ENCODE results near the gene ZNF827. TPM values are rescaled to one million over a fixed set of nuclear protein-coding genes. Genes with fewer than 3 reads are reported as not detected.

Gene ZNF827
- total RNA-seq, 1 donor from 2014 or later: 23.8 TPM

GRCh38 chr4:145845118-145845517, 93.5 kb downstream of the ZNF827 start:
- TF ChIP-seq, protein P1, sequence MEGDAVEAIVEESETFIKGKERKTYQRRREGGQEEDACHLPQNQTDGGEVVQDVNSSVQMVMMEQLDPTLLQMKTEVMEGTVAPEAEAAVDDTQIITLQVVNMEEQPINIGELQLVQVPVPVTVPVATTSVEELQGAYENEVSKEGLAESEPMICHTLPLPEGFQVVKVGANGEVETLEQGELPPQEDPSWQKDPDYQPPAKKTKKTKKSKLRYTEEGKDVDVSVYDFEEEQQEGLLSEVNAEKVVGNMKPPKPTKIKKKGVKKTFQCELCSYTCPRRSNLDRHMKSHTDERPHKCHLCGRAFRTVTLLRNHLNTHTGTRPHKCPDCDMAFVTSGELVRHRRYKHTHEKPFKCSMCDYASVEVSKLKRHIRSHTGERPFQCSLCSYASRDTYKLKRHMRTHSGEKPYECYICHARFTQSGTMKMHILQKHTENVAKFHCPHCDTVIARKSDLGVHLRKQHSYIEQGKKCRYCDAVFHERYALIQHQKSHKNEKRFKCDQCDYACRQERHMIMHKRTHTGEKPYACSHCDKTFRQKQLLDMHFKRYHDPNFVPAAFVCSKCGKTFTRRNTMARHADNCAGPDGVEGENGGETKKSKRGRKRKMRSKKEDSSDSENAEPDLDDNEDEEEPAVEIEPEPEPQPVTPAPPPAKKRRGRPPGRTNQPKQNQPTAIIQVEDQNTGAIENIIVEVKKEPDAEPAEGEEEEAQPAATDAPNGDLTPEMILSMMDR (IDR thresholded peaks at IDR 0.05): no peak
- H3K9me3 Mint-ChIP-seq (ENCODE audit: low read depth): no peaks in the 10 kb centered on the region
- no peaks in the 10 kb centered on the region for H3K27me3 Mint-ChIP-seq (ENCODE audit: low read depth)
- peaks cover 27% of the 10 kb centered on the region for H3K36me3 Mint-ChIP-seq (ENCODE audit: low read depth)
- no peak overlapping the region for H3K4me3 Mint-ChIP-seq (ENCODE audit: unreplicated experiment)
- H3K27ac Mint-ChIP-seq (ENCODE audit: unreplicated experiment): no peak overlapping the region
- DNase-seq (ENCODE audit: low spot score): no peak
- H3K4me1 Mint-ChIP-seq (ENCODE audit: low read depth): peaks cover 25% of the 10 kb centered on the region

DNA sequence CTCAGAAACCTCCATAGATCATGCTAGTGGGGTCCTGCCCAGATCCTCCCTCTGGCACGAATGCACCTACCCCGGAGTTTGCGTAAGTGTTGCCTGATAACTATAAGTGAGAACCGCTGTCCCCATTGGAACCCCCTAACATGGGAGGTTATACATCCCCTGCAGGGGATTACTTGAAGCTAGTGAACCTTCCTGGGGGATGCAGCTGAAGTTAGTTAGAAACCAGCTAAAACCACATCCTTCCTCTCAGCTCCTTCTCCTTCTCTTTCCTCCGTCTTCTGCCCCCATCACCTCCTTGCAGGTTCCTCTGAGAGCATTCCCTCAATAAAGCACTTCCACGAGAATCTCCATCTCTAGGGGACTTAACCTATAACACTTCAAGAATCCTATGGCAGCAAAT, 95.0 kb downstream of the ZNF827 start:
- Mint-ChIP-seq H3K27ac (ENCODE audit: unreplicated experiment) (peak overlapping the region; percentile 8), H3K27me3 (ENCODE audit: low read depth) (no peaks in the 10 kb centered on the region), H3K9me3 (ENCODE audit: low read depth) (no peaks in the 10 kb centered on the region), H3K4me1 (ENCODE audit: low read depth) (peaks cover 40% of the 10 kb centered on the region), H3K36me3 (ENCODE audit: low read depth) (peaks cover 25% of the 10 kb centered on the region), H3K4me3 (ENCODE audit: unreplicated experiment) (no peak overlapping the region)
- no peak for DNase-seq (ENCODE audit: low spot score)
- TF ChIP-seq, protein P1 (IDR thresholded peaks at IDR 0.05): no peak

DNA sequence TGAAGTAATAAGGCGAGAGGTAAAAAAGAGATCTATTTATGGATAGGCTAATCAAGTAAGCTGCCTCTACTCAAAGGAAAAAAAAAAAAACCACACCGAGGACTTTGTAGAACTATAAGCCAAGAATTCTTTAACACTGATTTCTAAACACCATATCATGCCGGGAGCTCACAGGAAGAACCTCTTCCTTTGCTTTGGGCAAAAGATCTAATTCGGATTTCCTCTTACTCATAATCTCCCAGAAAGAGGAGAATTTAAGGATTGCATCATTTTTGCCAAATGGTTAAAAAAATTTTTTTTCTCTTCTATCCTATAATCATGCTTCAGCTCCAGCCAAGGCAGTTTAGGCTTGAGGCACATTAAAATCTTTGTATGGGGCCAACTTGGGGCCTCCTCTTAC, 95.5 kb downstream of the ZNF827 start:
- Mint-ChIP-seq H3K36me3 (ENCODE audit: low read depth) (peaks cover 25% of the 10 kb centered on the region), H3K27me3 (ENCODE audit: low read depth) (no peaks in the 10 kb centered on the region), H3K4me3 (ENCODE audit: unreplicated experiment) (no peak overlapping the region), H3K27ac (ENCODE audit: unreplicated experiment) (peak overlapping the region; percentile 14), H3K4me1 (ENCODE audit: low read depth) (peaks cover 40% of the 10 kb centered on the region), H3K9me3 (ENCODE audit: low read depth) (no peaks in the 10 kb centered on the region)
- no peak for DNase-seq (ENCODE audit: low spot score)
- TF ChIP-seq, protein P1 (IDR thresholded peaks at IDR 0.05): no peak

DNA sequence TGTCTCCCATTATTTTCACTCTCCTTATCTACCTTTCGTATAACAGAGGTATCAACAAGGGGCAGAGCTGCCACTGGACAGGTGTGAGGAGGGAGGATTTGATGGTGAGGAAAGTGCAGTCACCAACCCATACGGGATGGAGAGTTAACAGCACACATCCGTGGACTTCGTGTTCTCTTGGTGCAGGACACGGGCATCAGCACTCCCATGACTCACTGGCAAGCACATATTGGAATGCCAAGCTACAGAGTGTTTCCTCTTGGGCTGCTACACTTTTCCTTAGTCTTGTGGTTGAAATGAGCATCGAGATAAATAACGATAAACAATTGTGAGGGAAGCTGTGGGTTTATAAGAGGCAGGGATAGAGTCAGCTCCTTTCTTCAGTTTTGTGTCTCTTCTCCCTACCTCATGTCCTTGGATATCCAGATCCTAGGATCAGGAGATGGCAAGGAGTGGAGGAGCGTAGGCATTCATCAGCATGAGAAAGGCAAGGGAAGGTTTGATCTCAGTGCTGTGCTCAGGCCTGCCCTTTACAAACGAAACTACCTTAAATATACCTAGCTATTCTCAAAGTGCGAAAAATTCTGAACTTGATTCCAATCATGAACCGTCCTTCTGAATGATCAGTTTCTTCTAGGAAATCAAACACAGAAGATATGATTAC, 96.3 kb downstream of the ZNF827 start:
- TF ChIP-seq, protein P1 (IDR thresholded peaks at IDR 0.05): no peak
- Mint-ChIP-seq H3K27ac (ENCODE audit: unreplicated experiment) (no peak overlapping the region), H3K36me3 (ENCODE audit: low read depth) (peaks cover 25% of the 10 kb centered on the region), H3K27me3 (ENCODE audit: low read depth) (no peaks in the 10 kb centered on the region), H3K4me1 (ENCODE audit: low read depth) (peaks cover 40% of the 10 kb centered on the region), H3K9me3 (ENCODE audit: low read depth) (no peaks in the 10 kb centered on the region), H3K4me3 (ENCODE audit: unreplicated experiment) (no peak overlapping the region)
- no peak for DNase-seq (ENCODE audit: low spot score)

- Mint-ChIP-seq H3K36me3 (ENCODE audit: low read depth) (peaks cover 25% of the 10 kb centered on the region), H3K4me1 (ENCODE audit: low read depth) (peaks cover 40% of the 10 kb centered on the region), H3K27me3 (ENCODE audit: low read depth) (no peaks in the 10 kb centered on the region), H3K27ac (ENCODE audit: unreplicated experiment) (no peak overlapping the region), H3K4me3 (ENCODE audit: unreplicated experiment) (no peak overlapping the region), H3K9me3 (ENCODE audit: low read depth) (no peaks in the 10 kb centered on the region)
- TF ChIP-seq, protein P1 (IDR thresholded peaks at IDR 0.05): no peak
- DNase-seq (ENCODE audit: low spot score): no peak
Observed at GRCh38 chr4:145840801-145841200, 97.8 kb downstream of the ZNF827 start.

Measured in chondrocyte (in vitro differentiated cells).